ENCODE measurements around the gene ATP1B2.

Gene ATP1B2

GRCh38 chr17:7684851-7685532, 34.3 kb downstream of the ATP1B2 start:
- TF ChIP-seq, protein P1, sequence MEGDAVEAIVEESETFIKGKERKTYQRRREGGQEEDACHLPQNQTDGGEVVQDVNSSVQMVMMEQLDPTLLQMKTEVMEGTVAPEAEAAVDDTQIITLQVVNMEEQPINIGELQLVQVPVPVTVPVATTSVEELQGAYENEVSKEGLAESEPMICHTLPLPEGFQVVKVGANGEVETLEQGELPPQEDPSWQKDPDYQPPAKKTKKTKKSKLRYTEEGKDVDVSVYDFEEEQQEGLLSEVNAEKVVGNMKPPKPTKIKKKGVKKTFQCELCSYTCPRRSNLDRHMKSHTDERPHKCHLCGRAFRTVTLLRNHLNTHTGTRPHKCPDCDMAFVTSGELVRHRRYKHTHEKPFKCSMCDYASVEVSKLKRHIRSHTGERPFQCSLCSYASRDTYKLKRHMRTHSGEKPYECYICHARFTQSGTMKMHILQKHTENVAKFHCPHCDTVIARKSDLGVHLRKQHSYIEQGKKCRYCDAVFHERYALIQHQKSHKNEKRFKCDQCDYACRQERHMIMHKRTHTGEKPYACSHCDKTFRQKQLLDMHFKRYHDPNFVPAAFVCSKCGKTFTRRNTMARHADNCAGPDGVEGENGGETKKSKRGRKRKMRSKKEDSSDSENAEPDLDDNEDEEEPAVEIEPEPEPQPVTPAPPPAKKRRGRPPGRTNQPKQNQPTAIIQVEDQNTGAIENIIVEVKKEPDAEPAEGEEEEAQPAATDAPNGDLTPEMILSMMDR (IDR thresholded peaks at IDR 0.05; ENCODE audit: low read depth, low read length, missing control alignments): no peak
- peak overlapping the region; percentile 90 for H3K4me3 ChIP-seq (replicated peaks; ENCODE audit: low read depth, low read length)
- DNase-seq (ENCODE audit: extremely low read depth, low read depth): no peak

- H3K4me3 ChIP-seq (replicated peaks; ENCODE audit: low read depth, low read length): peak overlapping the region; percentile 90
- TF ChIP-seq, protein P1 (IDR thresholded peaks at IDR 0.05; ENCODE audit: low read depth, low read length, missing control alignments): no peak
- DNase-seq (ENCODE audit: extremely low read depth, low read depth): peak; percentile 70
Measured at GRCh38 chr17:7685533-7686221, 35.0 kb downstream of the ATP1B2 start.

- DNase-seq (ENCODE audit: extremely low read depth, low read depth): peak; percentile 47
- TF ChIP-seq, protein P1 (IDR thresholded peaks at IDR 0.05; ENCODE audit: low read depth, low read length, missing control alignments): no peak
- H3K4me3 ChIP-seq (replicated peaks; ENCODE audit: low read depth, low read length): peak overlapping the region; percentile 90
Measured at GRCh38 chr17:7686222-7687071, 35.7 kb downstream of the ATP1B2 start.

DNA sequence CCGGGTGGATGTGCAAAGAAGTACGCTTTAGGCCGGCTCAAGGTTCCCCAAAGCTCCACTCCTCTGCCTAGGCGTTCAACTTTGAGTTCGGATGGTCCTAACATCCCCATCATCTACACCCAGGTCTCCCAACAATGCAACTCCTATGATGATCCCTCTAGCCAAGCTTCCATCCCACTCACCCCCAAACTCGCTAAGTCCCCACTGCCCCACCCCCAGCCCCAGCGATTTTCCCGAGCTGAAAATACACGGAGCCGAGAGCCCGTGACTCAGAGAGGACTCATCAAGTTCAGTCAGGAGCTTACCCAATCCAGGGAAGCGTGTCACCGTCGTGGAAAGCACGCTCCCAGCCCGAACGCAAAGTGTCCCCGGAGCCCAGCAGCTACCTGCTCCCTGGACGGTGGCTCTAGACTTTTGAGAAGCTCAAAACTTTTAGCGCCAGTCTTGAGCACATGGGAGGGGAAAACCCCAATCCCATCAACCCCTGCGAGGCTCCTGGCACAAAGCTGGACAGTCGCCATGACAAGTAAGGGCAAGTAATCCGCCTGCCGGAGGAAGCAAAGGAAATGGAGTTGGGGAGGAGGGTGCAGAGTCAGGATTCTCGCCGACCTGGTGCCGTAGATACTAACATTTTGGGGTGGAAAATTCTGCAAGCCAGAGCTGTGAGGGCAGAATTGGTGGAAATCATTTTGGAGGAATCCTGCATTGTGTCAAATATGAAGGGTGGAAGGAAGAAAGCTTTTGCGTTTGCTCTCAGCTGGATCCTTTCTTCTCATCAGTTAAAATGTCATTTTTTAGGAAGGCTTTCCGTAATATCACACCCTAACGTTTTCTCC, 36.6 kb downstream of the ATP1B2 start, which contains the start of gene TP53:
TP53 (minus strand) TSS at position 419 of the 836 bp plus-strand sequence. CDS start 10,896 bp downstream, outside the sequence.
- TF ChIP-seq, protein P1 (IDR thresholded peaks at IDR 0.05; ENCODE audit: low read depth, low read length, missing control alignments): no peak
- peak within 1 kb of the TSS; percentile 90 for H3K4me3 ChIP-seq (replicated peaks; ENCODE audit: low read depth, low read length)
- peak; percentile 90 for DNase-seq (ENCODE audit: extremely low read depth, low read depth)

DNA sequence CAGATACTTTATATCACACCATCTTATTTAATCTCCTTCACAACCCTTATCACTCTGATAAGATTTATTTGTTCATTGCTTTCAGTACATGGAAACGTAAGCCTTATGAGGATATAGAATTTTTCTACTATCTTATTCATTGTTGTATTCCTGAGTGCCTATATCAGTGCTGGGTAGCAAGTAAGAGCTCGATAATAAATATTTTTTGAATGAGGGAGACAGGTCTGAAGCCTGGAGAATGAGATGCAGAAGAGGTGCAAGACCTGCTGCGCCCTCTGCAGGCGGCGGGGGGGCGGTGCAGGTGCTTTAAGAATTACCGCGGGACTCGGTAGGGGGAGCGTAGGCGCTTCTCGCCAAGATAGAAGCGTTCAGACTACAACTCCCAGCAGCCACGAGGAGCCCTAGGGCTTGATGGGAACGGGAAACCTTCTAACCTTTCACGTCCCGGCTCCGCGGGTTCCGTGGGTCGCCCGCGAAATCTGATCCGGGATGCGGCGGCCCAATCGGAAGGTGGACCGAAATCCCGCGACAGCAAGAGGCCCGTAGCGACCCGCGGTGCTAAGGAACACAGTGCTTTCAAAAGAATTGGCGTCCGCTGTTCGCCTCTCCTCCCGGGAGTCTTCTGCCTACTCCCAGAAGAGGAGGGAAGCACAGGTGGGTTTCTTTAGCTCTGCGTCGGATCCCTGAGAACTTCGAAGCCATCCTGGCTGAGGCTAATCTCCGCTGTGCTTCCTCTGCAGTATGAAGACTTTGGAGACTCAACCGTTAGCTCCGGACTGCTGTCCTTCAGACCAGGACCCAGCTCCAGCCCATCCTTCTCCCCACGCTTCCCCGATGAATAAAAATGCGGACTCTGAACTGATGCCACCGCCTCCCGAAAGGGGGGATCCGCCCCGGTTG, 37.4 kb downstream of the ATP1B2 start, which contains the start of gene WRAP53:
WRAP53 (plus strand) TSS at position 570 of the 900 bp plus-strand sequence; CDS start at position 742, 172 bp downstream.
- peak; percentile 96 for DNase-seq (ENCODE audit: extremely low read depth, low read depth)
- H3K4me3 ChIP-seq (replicated peaks; ENCODE audit: low read depth, low read length): peak within 1 kb of the TSS; percentile 90
- TF ChIP-seq, protein P1 (IDR thresholded peaks at IDR 0.05; ENCODE audit: low read depth, low read length, missing control alignments): peak; percentile 94
